Measurements from ENCODE around the gene WDR11.
A peak's percentile ranks its signal among the peaks of the same experiment; 100 is the strongest.
"Not testable (repeated sequence)": the region's sequence is repeated elsewhere in the genome, so short reads cannot be mapped to it uniquely, and the experiment has no call there.

Gene WDR11

GRCh38 chr10:120861178-120861855 is 10.2 kb downstream of the WDR11 start:
- ATAC-seq: no peak

GRCh38 chr10:120873741-120874140 is 22.6 kb downstream of the WDR11 start:
- ATAC-seq: no peak

More at GRCh38 chr10:120861178-120861855, 10.2 kb downstream of the WDR11 start:
- DNase-seq: no peak

GRCh38 chr10:120883071-120883470 is 31.9 kb downstream of the WDR11 start:
- ATAC-seq (no peak), DNase-seq (no peak)

More at GRCh38 chr10:120873741-120874140, 22.6 kb downstream of the WDR11 start:
- no peak for DNase-seq

- no peak for DNase-seq
- ATAC-seq: no peak
These were observed 36.3 kb downstream of the WDR11 start for GRCh38 chr10:120887482-120887881.

GRCh38 chr10:120891365-120891764 is 40.2 kb downstream of the WDR11 start:
- DNase-seq (no peak), ATAC-seq (no peak)

- DNase-seq: no peak
- ATAC-seq: no peak
These were observed 43.4 kb downstream of the WDR11 start for GRCh38 chr10:120894556-120894955.

- DNase-seq: no peak
- no peak for ATAC-seq
These were observed 46.2 kb downstream of the WDR11 start for GRCh38 chr10:120897343-120897742.

GRCh38 chr10:120905268-120905667 is 54.1 kb downstream of the WDR11 start:
- ATAC-seq (no peak), DNase-seq (no peak)

GRCh38 chr10:120917521-120918250 is 66.5 kb downstream of the WDR11 start:
- DNase-seq (no peak), ATAC-seq (no peak)

- not testable (repeated sequence) for DNase-seq, ATAC-seq
These were observed 72.7 kb downstream of the WDR11 start for GRCh38 chr10:120923886-120924285.

- peak; percentile 23 for ATAC-seq
- DNase-seq: no peak
These were observed 75.4 kb downstream of the WDR11 start for GRCh38 chr10:120926611-120927010.

- no peak for ATAC-seq
- no peak for DNase-seq
These were observed 76.2 kb downstream of the WDR11 start for GRCh38 chr10:120927352-120927751.

GRCh38 chr10:120929166-120929565 is 78.0 kb downstream of the WDR11 start:
- no peak for ATAC-seq
- no peak for DNase-seq

GRCh38 chr10:120931423-120931822 is 80.3 kb downstream of the WDR11 start:
- ATAC-seq (no peak), DNase-seq (no peak)

GRCh38 chr10:120931999-120932398 is 80.8 kb downstream of the WDR11 start:
- ATAC-seq (no peak), DNase-seq (no peak)

GRCh38 chr10:120938822-120939221 is 87.7 kb downstream of the WDR11 start:
- ATAC-seq (no peak), DNase-seq (no peak)

- DNase-seq: no peak
- ATAC-seq: no peak
These were observed 89.2 kb downstream of the WDR11 start for GRCh38 chr10:120940299-120940900.

GRCh38 chr10:120941501-120941900 is 90.3 kb downstream of the WDR11 start:
- ATAC-seq: no peak

GRCh38 chr10:120942806-120943413 is 91.7 kb downstream of the WDR11 start:
- ATAC-seq (peak; percentile 82), DNase-seq (peak; percentile 85)

More at GRCh38 chr10:120941501-120941900, 90.3 kb downstream of the WDR11 start:
- DNase-seq: no peak

GRCh38 chr10:120943542-120943941 is 92.4 kb downstream of the WDR11 start:
- no peak for DNase-seq
- ATAC-seq: no peak

GRCh38 chr10:120944586-120945125 is 93.5 kb downstream of the WDR11 start:
- no peak for ATAC-seq
- no peak for DNase-seq

- DNase-seq (no peak), ATAC-seq (no peak)
These were observed 94.0 kb downstream of the WDR11 start for GRCh38 chr10:120945182-120945581.
